Measurements from ENCODE around the gene RPTOR.

- TF ChIP-seq CTCF (IDR thresholded peaks at IDR 0.05): no peak
- TF ChIP-seq POLR2A (IDR thresholded peaks at IDR 0.05): no peak
- no peak for TF ChIP-seq POLR2AphosphoS5 (IDR thresholded peaks at IDR 0.05)
These were observed 168.0 kb downstream of the RPTOR start for GRCh38 chr17:80712606-80713005.
